GM12878 (cell line): Measurements from ENCODE around the gene ESCO1. TPM values are rescaled to one million over a fixed set of nuclear protein-coding genes. Genes with fewer than 3 reads are reported as not detected.
A peak's percentile ranks its signal among the peaks of the same experiment; 100 is the strongest.

Experiments
- ATF2 ChIP-seq: IDR thresholded peaks from 2 replicates; pipeline ENCODE4 v1.6.1; 2012; ENCODE audit warnings: low read length, inconsistent platforms
- CREM ChIP-seq: IDR thresholded peaks from 2 replicates; pipeline ENCODE4 v1.6.1; 2014; ENCODE audit warnings: antibody characterized with exemption, low read depth
- EED ChIP-seq: sonication (generic); IDR thresholded peaks from 2 replicates; pipeline ENCODE4 v1.6.1; 2016; ENCODE audit warnings: antibody characterized with exemption, low read depth
- EGR1 ChIP-seq, 2 experiments: IDR thresholded peaks; 1 replicate in 1 of 2; 2 replicates in 1 of 2; pipeline ENCODE4 v1.6.1; 2011 to 2012; ENCODE audit warnings: low read depth in 2 of 2, low read length in 2 of 2, borderline replicate concordance in 1 of 2, mild to moderate bottlenecking in 1 of 2, moderate library complexity in 1 of 2
- JUNB ChIP-seq: IDR thresholded peaks from 2 replicates; pipeline ENCODE4 v1.6.1; 2016; ENCODE audit warnings: antibody characterized with exemption, mild to moderate bottlenecking
- KDM1A ChIP-seq: fragments of 200-600 bp; sonication (generic); IDR thresholded peaks from 2 replicates; pipeline ENCODE4 v1.6.1; 2016; ENCODE audit warnings: borderline replicate concordance
- MEF2A ChIP-seq: IDR thresholded peaks from 2 replicates; pipeline ENCODE4 v1.6.1; 2011; ENCODE audit warnings: low read depth, mild to moderate bottlenecking, low read length, moderate library complexity; ENCODE audit not compliant: insufficient read depth
- MLLT1 ChIP-seq: fragments of 450-650 bp; IDR thresholded peaks from 2 replicates; pipeline ENCODE4 v1.6.1; 2016; ENCODE audit warnings: mild to moderate bottlenecking
- MTA2 ChIP-seq: fragments of 450-650 bp; IDR thresholded peaks from 2 replicates; pipeline ENCODE4 v1.6.1; 2016; ENCODE audit warnings: low read depth, mild to moderate bottlenecking, moderate library complexity
- MTA3 ChIP-seq: IDR thresholded peaks from 2 replicates; pipeline ENCODE4 v1.6.1; 2012; ENCODE audit warnings: low read length, inconsistent platforms, borderline replicate concordance
- NFYA ChIP-seq: IDR thresholded peaks from 2 replicates; pipeline ENCODE4 v1.6.1; 2011; ENCODE audit warnings: low read depth, mild to moderate bottlenecking, low read length, improper control_type of control experiment, borderline replicate concordance
- POLR2A ChIP-seq: IDR thresholded peaks from 2 replicates; pipeline ENCODE4 v1.6.1; 2011; ENCODE audit warnings: low read depth, mild to moderate bottlenecking, low read length
- POLR2AphosphoS5 ChIP-seq: IDR thresholded peaks from 2 replicates; pipeline ENCODE4 v1.6.1; 2011; ENCODE audit warnings: mild to moderate bottlenecking, low read length, inconsistent platforms
- RELA ChIP-seq: fragments of 450-650 bp; IDR thresholded peaks from 2 replicates; pipeline ENCODE4 v1.8.0; 2014; ENCODE audit warnings: borderline replicate concordance; ENCODE audit not compliant: partially characterized antibody
- RELB ChIP-seq: fragments of 450-650 bp; IDR thresholded peaks from 2 replicates; pipeline ENCODE4 v1.6.1; 2017; ENCODE audit warnings: low read depth, mild to moderate bottlenecking, moderate library complexity
- SPI1 ChIP-seq: IDR thresholded peaks from 2 replicates; pipeline ENCODE4 v1.6.1; 2011; ENCODE audit warnings: low read depth, mild to moderate bottlenecking, low read length, moderate library complexity, borderline replicate concordance; ENCODE audit not compliant: insufficient read depth
- SREBF1 ChIP-seq: IDR thresholded peaks from 2 replicates; pipeline ENCODE4 v1.6.1; 2012; ENCODE audit warnings: mild to moderate bottlenecking, low read length
- TAF1 ChIP-seq: IDR thresholded peaks from 2 replicates; pipeline ENCODE4 v1.6.1; 2011; ENCODE audit warnings: mild to moderate bottlenecking, low read depth, low read length, borderline replicate concordance
- TARDBP ChIP-seq: IDR thresholded peaks from 2 replicates; pipeline ENCODE4 v1.6.1; 2016; ENCODE audit warnings: borderline replicate concordance
- USF1 ChIP-seq: IDR thresholded peaks from 2 replicates; pipeline ENCODE4 v1.6.1; 2011; ENCODE audit warnings: borderline replicate concordance, low read depth, mild to moderate bottlenecking, moderate library complexity, mixed read lengths, low read length; ENCODE audit not compliant: insufficient read depth; ENCODE audit errors: extremely low read length
- USF2 ChIP-seq: IDR thresholded peaks from 2 replicates; pipeline ENCODE4 v1.6.1; 2011; ENCODE audit warnings: low read depth, low read length, improper control_type of control experiment, borderline replicate concordance
- WRNIP1 ChIP-seq: IDR thresholded peaks from 2 replicates; pipeline ENCODE4 v1.6.1; 2011; ENCODE audit warnings: low read depth, low read length, improper control_type of control experiment, borderline replicate concordance
- ZNF217 ChIP-seq: fragments of 450-650 bp; IDR thresholded peaks from 2 replicates; pipeline ENCODE4 v1.6.1; 2017; ENCODE audit warnings: antibody characterized with exemption, mild to moderate bottlenecking
- ZZZ3 ChIP-seq: IDR thresholded peaks from 2 replicates; pipeline ENCODE4 v1.6.1; 2011; ENCODE audit warnings: low read depth; ENCODE audit not compliant: control insufficient read depth, insufficient read length
- polyA plus RNA-seq, 11 experiments: library from polyadenylated mRNA; depleted of rRNA in 4 of 11; unstranded in 6 of 11; stranded (reverse) in 5 of 11; fragments of >200 nt; fragmentation: Nextera tagmentation in 4 of 11; fragmentation: Illumina TruSeq in 1 of 11; extraction: Ambion mirVana in 4 of 11; extraction: Trizol in 1 of 11; gene quantifications; 1 replicate in 1 of 11; 2 replicates in 10 of 11; pipeline versions ENCODE4 v1.2.1 to v1.2.3, GENCODE V29; 2011 to 2016; ENCODE audit warnings: inconsistent platforms in 2 of 11, missing spikeins in 2 of 11, low read depth in 1 of 11
- total RNA-seq, 4 experiments: library from RNA; depleted of rRNA in 3 of 4; stranded (reverse); fragments of >200 nt in 3 of 4; fragmentation: Illumina TruSeq in 1 of 4; extraction: Trizol in 1 of 4; gene quantifications; 2 replicates each; pipeline versions ENCODE4 v1.2.1 to v1.2.3, GENCODE V29; 2013 to 2021

ESCO1 gene
- total and polyA plus RNA-seq, 10 of the 15 experiments (the other 5 are each of a cell fraction or from before 2014, with no cell fraction given): 8.6 to 22.4 (median 12.4) TPM

- TF ChIP-seq USF1 (peak; percentile 31), RELA (peak; percentile 42), MTA2 (peak; percentile 12; the same call in 1 of the 2 replicates), CREM (no peak; the same call in none of the 2 replicates), MLLT1 (peak; percentile 79), TAF1 (peak; percentile 76), TARDBP (0 out of 2 replicates have a peak, but pooled peaks have one; percentile 64), NFYA (no peak), POLR2AphosphoS5 (peak; percentile 97), ZNF217 (peak; percentile 77; the same call in 1 of the 2 replicates), SPI1 (peak; percentile 49; the same call in 1 of the 2 replicates), SREBF1 (no peak), RELB (no peak; the same call in 1 of the 2 replicates), JUNB (no peak), MTA3 (no peak), KDM1A (no peak), ZZZ3 (no peak), USF2 (no peak), EGR1 (IDR thresholded peaks at IDR 0.05; ENCODE audit: borderline replicate concordance in 1 of 2, low read depth in 2 of 2, low read length in 2 of 2) (peak; percentile 39 to 88), MEF2A (peak; percentile 37; the same call in 1 of the 2 replicates), WRNIP1 (0 out of 2 replicates have a peak, but pooled peaks have one; percentile 62), EED (no peak), ATF2 (no peak), POLR2A (peak; percentile 98)
Measured at GRCh38 chr18:21600526-21601410, at the start of gene ESCO1 (continued).
